HUES48 (cell line): Measurements from ENCODE around the gene ARHGEF6.

Experiments used
- H3K27ac ChIP-seq: one replicate; pipeline ENCODE4 v1.7.0; 2013; ENCODE audit warnings: low read depth, low read length, inconsistent platforms
- H3K27me3 ChIP-seq: 2 replicates; pipeline ENCODE4 v1.6.1; 2013; ENCODE audit warnings: mild to moderate bottlenecking, low read length; ENCODE audit not compliant: control insufficient read depth, insufficient read depth
- H3K36me3 ChIP-seq: 2 replicates; pipeline ENCODE4 v1.6.1; 2013; ENCODE audit warnings: low read length; ENCODE audit not compliant: control insufficient read depth, insufficient read depth
- H3K4me1 ChIP-seq: 2 replicates; pipeline ENCODE4 v1.6.1; 2013; ENCODE audit warnings: mild to moderate bottlenecking, low read length; ENCODE audit not compliant: control insufficient read depth, insufficient read depth
- H3K4me3 ChIP-seq: 2 replicates; pipeline ENCODE4 v1.5.1; 2013; ENCODE audit warnings: mild to moderate bottlenecking, low read depth, low read length
- H3K9ac ChIP-seq: 2 replicates; pipeline ENCODE4 v1.6.1; 2013; ENCODE audit warnings: mild to moderate bottlenecking, low read depth, low read length, moderate library complexity
- H3K9me3 ChIP-seq: 2 replicates; pipeline ENCODE4 v1.6.1; 2013; ENCODE audit warnings: low read length; ENCODE audit not compliant: control insufficient read depth, insufficient read depth

Gene ARHGEF6

GRCh38 chrX:136747003-136747986, 33.4 kb downstream of the ARHGEF6 start:
- no peaks in the 10 kb centered on the region for H3K27me3 ChIP-seq

DNA sequence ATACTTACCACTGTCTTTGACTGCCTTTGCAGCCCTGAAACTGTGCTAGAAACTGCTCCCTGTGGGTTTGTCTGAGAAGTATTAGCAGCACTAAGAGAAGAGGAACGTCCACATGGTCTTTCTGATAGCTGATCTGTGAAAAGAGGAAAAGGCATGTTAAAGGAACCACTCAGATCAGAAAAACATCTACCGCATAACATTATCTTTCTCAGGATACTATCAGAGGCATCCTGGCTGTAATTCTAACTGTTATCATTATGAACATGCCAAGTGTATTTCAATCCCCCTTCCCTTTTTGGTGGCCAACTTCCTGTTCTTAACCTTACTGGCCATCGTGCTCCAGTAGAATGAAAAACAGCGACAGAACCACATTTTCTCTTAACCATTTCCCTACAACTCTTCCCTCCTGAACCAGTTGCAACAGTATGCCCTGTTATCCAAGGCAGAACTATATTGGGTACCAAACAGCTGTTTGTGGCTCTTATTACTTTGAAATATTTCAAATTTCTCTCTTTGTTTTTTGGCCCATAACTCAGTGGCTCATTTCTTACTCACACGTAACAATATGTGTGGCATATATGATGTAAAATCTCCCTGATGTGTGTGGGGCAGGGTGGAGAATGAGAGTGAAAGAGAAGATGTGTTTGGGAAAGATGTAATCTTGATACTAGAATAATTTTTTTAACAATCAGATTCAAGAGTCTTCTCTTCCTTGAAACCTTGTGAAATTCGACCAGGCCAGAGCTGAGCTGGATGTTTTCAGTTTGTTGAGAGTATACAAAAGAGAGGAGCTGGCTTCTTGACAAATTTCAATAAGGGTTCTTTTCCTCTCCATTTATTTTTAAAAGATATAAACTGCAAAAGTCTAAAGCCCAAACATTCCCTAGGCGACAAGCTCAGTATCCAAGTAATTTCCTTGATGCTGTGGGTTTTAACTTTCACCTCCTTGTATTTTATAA, 35.2 kb downstream of the ARHGEF6 start:
- no peak overlapping the region for H3K4me3 ChIP-seq
- H3K27me3 ChIP-seq, result no peaks in the 10 kb centered on the region
- no peak overlapping the region for H3K9ac ChIP-seq
- no peaks in the 10 kb centered on the region for H3K36me3 ChIP-seq
- no peak overlapping the region for H3K27ac ChIP-seq
- peaks cover 11% of the 10 kb centered on the region for H3K4me1 ChIP-seq
- H3K9me3 ChIP-seq, result no peaks in the 10 kb centered on the region

More at GRCh38 chrX:136747003-136747986, 33.4 kb downstream of the ARHGEF6 start:
- no peaks in the 10 kb centered on the region for H3K9me3 ChIP-seq
- no peak overlapping the region for H3K9ac ChIP-seq
- H3K4me1 ChIP-seq, result peaks cover 11% of the 10 kb centered on the region
- no peaks in the 10 kb centered on the region for H3K36me3 ChIP-seq
- H3K4me3 ChIP-seq, result no peak overlapping the region
- H3K27ac ChIP-seq, result no peak overlapping the region

GRCh38 chrX:136742721-136743379, 37.9 kb downstream of the ARHGEF6 start:
- Histone ChIP-seq H3K36me3 (no peaks in the 10 kb centered on the region), H3K27me3 (no peaks in the 10 kb centered on the region), H3K4me3 (no peak overlapping the region), H3K9me3 (no peaks in the 10 kb centered on the region), H3K9ac (no peak overlapping the region), H3K27ac (no peak overlapping the region), H3K4me1 (peaks cover 11% of the 10 kb centered on the region)

DNA sequence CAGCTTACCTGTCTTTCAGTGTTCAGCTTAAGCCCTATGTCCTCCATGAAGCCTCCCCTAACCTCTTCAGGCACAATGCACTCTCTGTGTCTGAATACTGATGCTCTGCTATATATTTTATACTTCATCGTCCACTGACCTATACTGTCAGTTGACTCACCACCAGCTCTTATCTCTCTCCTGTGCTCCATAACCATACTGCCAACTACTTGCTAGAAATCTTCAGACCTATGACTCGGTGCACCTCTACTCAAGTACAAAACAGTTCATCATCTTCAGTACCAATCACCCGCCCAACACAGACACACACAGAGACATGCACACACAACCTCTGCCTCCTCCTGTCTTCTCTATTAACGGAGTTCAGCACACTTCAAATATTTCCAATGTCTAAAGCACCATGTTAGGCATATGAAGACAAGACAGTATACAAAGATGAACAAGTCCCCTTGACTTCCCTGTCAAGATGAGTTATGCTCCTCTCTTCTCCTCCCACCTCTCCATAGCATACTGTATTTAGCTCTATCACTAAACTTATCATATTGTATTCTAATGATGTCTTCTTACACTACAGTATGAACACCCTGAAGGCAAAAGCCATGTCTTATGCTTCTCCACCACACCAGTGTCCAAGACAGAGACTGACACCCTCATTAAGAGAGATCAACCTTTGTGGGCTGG, 42.5 kb downstream of the ARHGEF6 start:
- Histone ChIP-seq H3K9ac (no peak overlapping the region), H3K4me1 (no peaks in the 10 kb centered on the region), H3K36me3 (no peaks in the 10 kb centered on the region), H3K27me3 (no peaks in the 10 kb centered on the region), H3K4me3 (no peak overlapping the region), H3K9me3 (no peaks in the 10 kb centered on the region), H3K27ac (no peak overlapping the region)

GRCh38 chrX:136736690-136737089, 44.0 kb downstream of the ARHGEF6 start:
- H3K4me3 ChIP-seq, result no peak overlapping the region
- H3K27ac ChIP-seq, result no peak overlapping the region
- H3K9ac ChIP-seq, result no peak overlapping the region
- H3K27me3 ChIP-seq, result no peaks in the 10 kb centered on the region
- no peaks in the 10 kb centered on the region for H3K4me1 ChIP-seq
- H3K9me3 ChIP-seq, result no peaks in the 10 kb centered on the region
- H3K36me3 ChIP-seq, result no peaks in the 10 kb centered on the region

GRCh38 chrX:136735601-136736000, 45.1 kb downstream of the ARHGEF6 start:
- H3K27ac ChIP-seq, result no peak overlapping the region
- H3K9me3 ChIP-seq, result no peaks in the 10 kb centered on the region
- H3K9ac ChIP-seq, result no peak overlapping the region
- H3K4me3 ChIP-seq, result no peak overlapping the region
- no peaks in the 10 kb centered on the region for H3K27me3 ChIP-seq
- H3K4me1 ChIP-seq, result no peaks in the 10 kb centered on the region
- H3K36me3 ChIP-seq, result no peaks in the 10 kb centered on the region

- Histone ChIP-seq H3K27ac (no peak overlapping the region), H3K36me3 (no peaks in the 10 kb centered on the region), H3K27me3 (no peaks in the 10 kb centered on the region), H3K4me3 (no peak overlapping the region), H3K4me1 (no peaks in the 10 kb centered on the region), H3K9me3 (no peaks in the 10 kb centered on the region), H3K9ac (no peak overlapping the region)
Measured at GRCh38 chrX:136733613-136734012, 47.1 kb downstream of the ARHGEF6 start.

DNA sequence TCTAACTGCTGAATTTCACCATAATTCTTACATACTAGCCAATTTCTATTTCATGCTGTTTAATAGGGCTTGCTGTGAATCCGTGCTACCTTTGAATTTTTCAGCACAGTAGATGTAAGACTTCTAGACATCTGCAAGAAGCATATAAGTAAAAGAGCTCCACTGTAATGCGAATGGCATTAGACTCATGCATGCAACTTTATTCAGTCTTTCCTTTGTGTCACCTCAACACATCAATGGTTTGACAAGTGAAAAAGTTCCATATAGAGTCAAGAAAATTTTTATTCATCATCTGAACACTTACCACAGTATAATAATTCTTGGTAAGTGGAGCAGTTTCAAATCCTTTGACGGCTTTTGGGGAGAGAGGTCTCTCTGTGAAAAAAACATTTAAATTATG, 48.9 kb downstream of the ARHGEF6 start:
- Histone ChIP-seq H3K27me3 (no peaks in the 10 kb centered on the region), H3K9me3 (no peaks in the 10 kb centered on the region), H3K4me3 (no peak overlapping the region), H3K36me3 (no peaks in the 10 kb centered on the region), H3K4me1 (no peaks in the 10 kb centered on the region), H3K9ac (no peak overlapping the region), H3K27ac (no peak overlapping the region)

GRCh38 chrX:136731207-136731782, 49.4 kb downstream of the ARHGEF6 start:
- Histone ChIP-seq H3K4me1 (no peaks in the 10 kb centered on the region), H3K27ac (no peak overlapping the region), H3K9ac (no peak overlapping the region), H3K9me3 (no peaks in the 10 kb centered on the region), H3K36me3 (no peaks in the 10 kb centered on the region), H3K4me3 (no peak overlapping the region), H3K27me3 (no peaks in the 10 kb centered on the region)

- no peaks in the 10 kb centered on the region for H3K36me3 ChIP-seq
- H3K4me3 ChIP-seq, result no peak overlapping the region
- no peak overlapping the region for H3K9ac ChIP-seq
- H3K27ac ChIP-seq, result no peak overlapping the region
- H3K27me3 ChIP-seq, result no peaks in the 10 kb centered on the region
- no peaks in the 10 kb centered on the region for H3K9me3 ChIP-seq
- no peaks in the 10 kb centered on the region for H3K4me1 ChIP-seq
Measured at GRCh38 chrX:136728393-136728792, 52.3 kb downstream of the ARHGEF6 start.
